GM10847 (cell line): Measurements from ENCODE around the gene GABRD.

ENCODE experiments used
- POLR2A ChIP-seq: IDR thresholded peaks from 2 replicates; pipeline ENCODE4 v1.6.1; 2011; ENCODE audit not compliant: insufficient read length; ENCODE audit errors: extremely low read depth

GABRD gene

GRCh38 chr1:2019172-2019543 lies at the start of gene GABRD:
Gene GABRD (plus strand): TSS chr1:2019345. CDS start chr1:2019424, 79 bp downstream.
- no peak for TF ChIP-seq POLR2A

GRCh38 chr1:1969505-1969900 lies 49.6 kb upstream of the GABRD start:
- no peak for TF ChIP-seq POLR2A

GRCh38 chr1:1969953-1970716 lies 49.0 kb upstream of the GABRD start:
- TF ChIP-seq POLR2A = no peak

- TF ChIP-seq POLR2A = no peak
Measured at GRCh38 chr1:1971017-1971416, 48.1 kb upstream of the GABRD start.

GRCh38 chr1:1971688-1972087 lies 47.5 kb upstream of the GABRD start:
- TF ChIP-seq POLR2A = no peak

- no peak for TF ChIP-seq POLR2A
Measured at GRCh38 chr1:1972976-1973715, 46.0 kb upstream of the GABRD start.

- TF ChIP-seq POLR2A = no peak
Measured at GRCh38 chr1:1973716-1974642, 45.2 kb upstream of the GABRD start.

GRCh38 chr1:1974834-1975233 lies 44.3 kb upstream of the GABRD start:
- no peak for TF ChIP-seq POLR2A

GRCh38 chr1:1975535-1975934 lies 43.6 kb upstream of the GABRD start:
- TF ChIP-seq POLR2A = no peak

- no peak for TF ChIP-seq POLR2A
Measured at GRCh38 chr1:1976031-1976430, 43.1 kb upstream of the GABRD start.

GRCh38 chr1:1978108-1978507 lies 41.0 kb upstream of the GABRD start:
- TF ChIP-seq POLR2A = no peak

GRCh38 chr1:1979482-1980165 lies 39.5 kb upstream of the GABRD start:
- TF ChIP-seq POLR2A = no peak

GRCh38 chr1:1980467-1981141 lies 38.5 kb upstream of the GABRD start:
- TF ChIP-seq POLR2A = no peak

- TF ChIP-seq POLR2A = no peak
Measured at GRCh38 chr1:1981142-1981500, 38.0 kb upstream of the GABRD start.

GRCh38 chr1:1982379-1983232 lies 36.5 kb upstream of the GABRD start:
- TF ChIP-seq POLR2A = no peak
